IPS-20b (cell line): ENCODE measurements around the gene HIC1.

Experiments used
- H3K27ac ChIP-seq: one replicate; pipeline ENCODE4 v1.5.1; 2013; ENCODE audit warnings: low read length
- H3K27me3 ChIP-seq: 2 replicates; pipeline ENCODE4 v1.6.1; 2013; ENCODE audit warnings: mild to moderate bottlenecking, low read length, inconsistent platforms; ENCODE audit not compliant: insufficient read depth
- H3K36me3 ChIP-seq: 2 replicates; pipeline ENCODE4 v1.6.1; 2013; ENCODE audit warnings: low read depth, mild to moderate bottlenecking, inconsistent platforms, low read length, moderate library complexity; ENCODE audit not compliant: insufficient read depth
- H3K4me1 ChIP-seq: 2 replicates; pipeline ENCODE4 v1.6.1; 2013; ENCODE audit warnings: mild to moderate bottlenecking, control low read depth, inconsistent platforms, low read length, moderate library complexity; ENCODE audit not compliant: insufficient read depth
- H3K4me3 ChIP-seq: 2 replicates; pipeline ENCODE4 v1.5.1; 2013; ENCODE audit warnings: mild to moderate bottlenecking, low read length, inconsistent platforms
- H3K9ac ChIP-seq: 2 replicates; pipeline ENCODE4 v1.6.1; 2013; ENCODE audit warnings: low read depth, mild to moderate bottlenecking, inconsistent platforms, low read length, moderate library complexity
- H3K9me3 ChIP-seq: 2 replicates; pipeline ENCODE4 v1.6.1; 2013; ENCODE audit warnings: mild to moderate bottlenecking, low read depth, low read length, inconsistent platforms; ENCODE audit not compliant: insufficient read depth

HIC1 gene

GRCh38 chr17:2075336-2076086, 20.6 kb downstream of the HIC1 start:
- Histone ChIP-seq H3K36me3 (peaks cover 14% of the 10 kb centered on the region), H3K9ac (no peak overlapping the region)

GRCh38 chr17:2076087-2076984, 21.4 kb downstream of the HIC1 start:
- no peak overlapping the region for H3K4me3 ChIP-seq
- peaks cover 4% of the 10 kb centered on the region for H3K4me1 ChIP-seq
- peaks cover 21% of the 10 kb centered on the region for H3K36me3 ChIP-seq
- no peak overlapping the region for H3K9ac ChIP-seq
- H3K27ac ChIP-seq, result no peak overlapping the region
- no peaks in the 10 kb centered on the region for H3K27me3 ChIP-seq
- H3K9me3 ChIP-seq, result no peaks in the 10 kb centered on the region

More at GRCh38 chr17:2075336-2076086, 20.6 kb downstream of the HIC1 start:
- Histone ChIP-seq H3K4me1 (peaks cover 8% of the 10 kb centered on the region), H3K4me3 (no peak overlapping the region), H3K27ac (no peak overlapping the region), H3K27me3 (no peaks in the 10 kb centered on the region), H3K9me3 (no peaks in the 10 kb centered on the region)

GRCh38 chr17:2077040-2077439, 22.1 kb downstream of the HIC1 start:
- H3K36me3 ChIP-seq, result peaks cover 27% of the 10 kb centered on the region
- H3K27ac ChIP-seq, result no peak overlapping the region
- H3K27me3 ChIP-seq, result no peaks in the 10 kb centered on the region
- H3K9me3 ChIP-seq, result no peaks in the 10 kb centered on the region
- H3K4me1 ChIP-seq, result peaks cover 4% of the 10 kb centered on the region
- no peak overlapping the region; the same call in 1 of the 2 replicates for H3K9ac ChIP-seq
- no peak overlapping the region for H3K4me3 ChIP-seq

- Histone ChIP-seq H3K9me3 (no peaks in the 10 kb centered on the region), H3K27ac (no peak overlapping the region), H3K9ac (no peak overlapping the region), H3K4me3 (no peak overlapping the region), H3K4me1 (no peaks in the 10 kb centered on the region), H3K27me3 (no peaks in the 10 kb centered on the region), H3K36me3 (peaks cover 27% of the 10 kb centered on the region)
These were observed 26.7 kb downstream of the HIC1 start for GRCh38 chr17:2081564-2081963.

- H3K27me3 ChIP-seq, result no peaks in the 10 kb centered on the region
- H3K9ac ChIP-seq, result no peak overlapping the region
- no peaks in the 10 kb centered on the region for H3K4me1 ChIP-seq
- peaks cover 23% of the 10 kb centered on the region for H3K36me3 ChIP-seq
- no peaks in the 10 kb centered on the region for H3K9me3 ChIP-seq
- no peak overlapping the region for H3K27ac ChIP-seq
- H3K4me3 ChIP-seq, result no peak overlapping the region
These were observed 27.3 kb downstream of the HIC1 start for GRCh38 chr17:2082003-2082781.

GRCh38 chr17:2083613-2084035, 28.7 kb downstream of the HIC1 start:
- peaks cover 19% of the 10 kb centered on the region; the same call in 1 of the 2 replicates for H3K36me3 ChIP-seq
- H3K9me3 ChIP-seq, result no peaks in the 10 kb centered on the region
- H3K9ac ChIP-seq, result no peak overlapping the region; the same call in 1 of the 2 replicates

GRCh38 chr17:2084036-2084765, 29.3 kb downstream of the HIC1 start:
- Histone ChIP-seq H3K4me1 (no peaks in the 10 kb centered on the region), H3K4me3 (no peak overlapping the region), H3K27me3 (no peaks in the 10 kb centered on the region), H3K9ac (no peak overlapping the region), H3K9me3 (no peaks in the 10 kb centered on the region), H3K36me3 (peaks cover 17% of the 10 kb centered on the region; the same call in 1 of the 2 replicates), H3K27ac (no peak overlapping the region)

More at GRCh38 chr17:2083613-2084035, 28.7 kb downstream of the HIC1 start:
- no peak overlapping the region for H3K27ac ChIP-seq
- no peaks in the 10 kb centered on the region for H3K27me3 ChIP-seq
- H3K4me1 ChIP-seq, result no peaks in the 10 kb centered on the region
- no peak overlapping the region for H3K4me3 ChIP-seq

- H3K4me1 ChIP-seq, result no peaks in the 10 kb centered on the region; the same call in 1 of the 2 replicates
- no peaks in the 10 kb centered on the region for H3K27me3 ChIP-seq
- no peak overlapping the region for H3K27ac ChIP-seq
- no peak overlapping the region for H3K9ac ChIP-seq
- H3K9me3 ChIP-seq, result no peaks in the 10 kb centered on the region
- no peak overlapping the region for H3K4me3 ChIP-seq
- H3K36me3 ChIP-seq, result peaks cover 13% of the 10 kb centered on the region; the same call in 1 of the 2 replicates
These were observed 30.1 kb downstream of the HIC1 start for GRCh38 chr17:2084766-2085647.

GRCh38 chr17:2085648-2085949, 30.7 kb downstream of the HIC1 start:
- no peak overlapping the region for H3K4me3 ChIP-seq
- H3K9ac ChIP-seq, result no peak overlapping the region
- no peak overlapping the region for H3K27ac ChIP-seq
- peaks cover 5% of the 10 kb centered on the region; the same call in 1 of the 2 replicates for H3K4me1 ChIP-seq
- H3K27me3 ChIP-seq, result no peaks in the 10 kb centered on the region
- no peaks in the 10 kb centered on the region for H3K9me3 ChIP-seq
- peaks cover 13% of the 10 kb centered on the region; the same call in 1 of the 2 replicates for H3K36me3 ChIP-seq

- Histone ChIP-seq H3K36me3 (peaks cover 7% of the 10 kb centered on the region; the same call in 1 of the 2 replicates), H3K4me1 (peaks cover 12% of the 10 kb centered on the region), H3K9ac (no peak overlapping the region), H3K27me3 (no peaks in the 10 kb centered on the region), H3K27ac (no peak overlapping the region), H3K4me3 (no peak overlapping the region), H3K9me3 (no peaks in the 10 kb centered on the region)
These were observed 31.4 kb downstream of the HIC1 start for GRCh38 chr17:2086306-2086705.
